HFFc6 (cell line): ENCODE data around the gene NR1D1. TPM values are rescaled to one million over a fixed set of nuclear protein-coding genes. Genes with fewer than 3 reads are reported as not detected.

Experiments
- DNase-seq: peaks from one replicate; pipeline ENCODE4 v3.0.0-alpha.2; 2018
- H3K27ac Mint-ChIP-seq: 2 replicates; pipeline ENCODE4 v1.8.0; 2020; ENCODE audit warnings: mild to moderate bottlenecking, mixed read lengths
- H3K27me3 Mint-ChIP-seq: 2 replicates; pipeline ENCODE4 v1.8.0; 2021; ENCODE audit warnings: mild to moderate bottlenecking, moderate library complexity, mixed read lengths; ENCODE audit not compliant: insufficient read depth
- H3K36me3 Mint-ChIP-seq: 2 replicates; pipeline ENCODE4 v1.8.0; 2021; ENCODE audit warnings: low read depth, mixed read lengths
- H3K4me1 Mint-ChIP-seq: 2 replicates; pipeline ENCODE4 v1.8.0; 2020; ENCODE audit warnings: low read depth, mixed read lengths
- H3K4me3 Mint-ChIP-seq: 2 replicates; pipeline ENCODE4 v1.8.0; 2020; ENCODE audit warnings: mild to moderate bottlenecking, moderate library complexity, mixed read lengths
- H3K9me3 Mint-ChIP-seq: 2 replicates; pipeline ENCODE4 v1.8.0; 2020; ENCODE audit warnings: mild to moderate bottlenecking, mixed read lengths
- CTCF ChIP-seq: fragments of 200-600 bp; sonication (generic); IDR thresholded peaks from 2 replicates; pipeline ENCODE4 v1.5.0; 2021; ENCODE audit warnings: antibody characterized with exemption, mild to moderate bottlenecking
- total RNA-seq, 6 experiments: library from RNA; stranded (reverse); fragmentation: NEBNext Ultra II Directional; extraction: Animal tissue kit (Norgen Biotek cat#: 25700); gene quantifications; 2 replicates in 1 of 6; 3 replicates in 5 of 6; pipeline ENCODE4 v1.2.3, GENCODE V29; 2021

NR1D1 gene
- total RNA-seq, 6 experiments from 2014 or later, result 11.2 to 15.8 (median 15.1) TPM

GRCh38 chr17:40097931-40098845 is 2.2 kb downstream of the NR1D1 start:
- TF ChIP-seq CTCF, result no peak
- Mint-ChIP-seq H3K4me3 (peak overlapping the region; percentile 100), H3K9me3 (no peaks in the 10 kb centered on the region), H3K36me3 (peaks cover 44% of the 10 kb centered on the region), H3K27ac (peak overlapping the region; percentile 98), H3K4me1 (peaks cover 58% of the 10 kb centered on the region), H3K27me3 (peaks cover 9% of the 10 kb centered on the region)
- peak; percentile 56 for DNase-seq

GRCh38 chr17:40097087-40097486 is 3.3 kb downstream of the NR1D1 start:
- H3K9me3 Mint-ChIP-seq, result no peaks in the 10 kb centered on the region
- DNase-seq, result no peak
- peak overlapping the region; percentile 98 for H3K27ac Mint-ChIP-seq
- H3K27me3 Mint-ChIP-seq, result peaks cover 8% of the 10 kb centered on the region
- H3K4me1 Mint-ChIP-seq, result peaks cover 68% of the 10 kb centered on the region
- peaks cover 44% of the 10 kb centered on the region for H3K36me3 Mint-ChIP-seq
- no peak overlapping the region for H3K4me3 Mint-ChIP-seq
- no peak for TF ChIP-seq CTCF

GRCh38 chr17:40095944-40096791 is 4.2 kb downstream of the NR1D1 start:
- H3K27me3 Mint-ChIP-seq, result peaks cover 8% of the 10 kb centered on the region
- H3K36me3 Mint-ChIP-seq, result peaks cover 44% of the 10 kb centered on the region
- peaks cover 59% of the 10 kb centered on the region for H3K4me1 Mint-ChIP-seq
- DNase-seq, result no peak
- no peak overlapping the region; the same call in 1 of the 2 replicates for H3K4me3 Mint-ChIP-seq
- no peak for TF ChIP-seq CTCF
- H3K27ac Mint-ChIP-seq, result peak overlapping the region; percentile 47; the same call in 1 of the 2 replicates
- no peaks in the 10 kb centered on the region for H3K9me3 Mint-ChIP-seq

- peaks cover 44% of the 10 kb centered on the region for H3K36me3 Mint-ChIP-seq
- no peak overlapping the region for H3K4me3 Mint-ChIP-seq
- H3K27me3 Mint-ChIP-seq, result peaks cover 8% of the 10 kb centered on the region
- H3K9me3 Mint-ChIP-seq, result no peaks in the 10 kb centered on the region
- TF ChIP-seq CTCF, result no peak
- H3K4me1 Mint-ChIP-seq, result peaks cover 52% of the 10 kb centered on the region
- no peak for DNase-seq
- H3K27ac Mint-ChIP-seq, result no peak overlapping the region
Observed at GRCh38 chr17:40095351-40095943, 4.9 kb downstream of the NR1D1 start.

- H3K27ac Mint-ChIP-seq, result no peak overlapping the region
- H3K4me3 Mint-ChIP-seq, result no peak overlapping the region
- H3K27me3 Mint-ChIP-seq, result peaks cover 8% of the 10 kb centered on the region
- no peaks in the 10 kb centered on the region for H3K9me3 Mint-ChIP-seq
- H3K4me1 Mint-ChIP-seq, result peaks cover 51% of the 10 kb centered on the region
- no peak for TF ChIP-seq CTCF
- H3K36me3 Mint-ChIP-seq, result peaks cover 41% of the 10 kb centered on the region
- DNase-seq, result no peak
Observed at GRCh38 chr17:40094874-40095273, 5.5 kb downstream of the NR1D1 start.
